GM12878 (cell line): Measurements from ENCODE around the gene LIPK. TPM values are rescaled to one million over a fixed set of nuclear protein-coding genes. Genes with fewer than 3 reads are reported as not detected.
A peak's percentile ranks its signal among the peaks of the same experiment; 100 is the strongest.

Source experiments
- ATAC-seq: fragments of 200-7000 bp; cut with Tn5 transposase; 3 replicates; pipeline ENCODE4 v1.9.1; 2020; ENCODE audit warnings: mild to moderate bottlenecking, moderate library complexity
- BruUV-seq: library from RNA; stranded (reverse); fragments of 400-500 nt; replicated peaks from 2 replicates; lab custom pipeline; 2021; lab: Mats Ljungman, UMichigan
- CTCF ChIA-PET: fragments of 300-600 bp; sonication (Branson Sonifier 250); formaldehyde crosslinking; extraction: SDS; loops from one replicate; lab custom pipeline; 2021; ENCODE audit warnings: inconsistent platforms; lab: Yijun Ruan, JAX
- POLR2A ChIA-PET: fragments of 350-600 bp; formaldehyde crosslinking; extraction: SDS; loops from one replicate; lab custom pipeline; 2021; ENCODE audit warnings: inconsistent platforms; lab: Charles Lee
- RAD21 ChIA-PET: fragments of 300-600 bp; sonication (Branson Sonifier 250); formaldehyde crosslinking; loops from one replicate; lab custom pipeline; 2023; ENCODE audit warnings: antibody characterized with exemption; ENCODE audit not compliant: unreplicated experiment; lab: Charles Lee
- SMC1A ChIA-PET: fragments of 300-600 bp; sonication (Branson Sonifier 250); formaldehyde crosslinking; loops from one replicate; lab custom pipeline; 2023; ENCODE audit not compliant: unreplicated experiment, uncharacterized antibody; lab: Charles Lee
- DNase-seq: peaks from one replicate; pipeline ENCODE4 v3.0.0-alpha.2; 2011; ENCODE audit warnings: low read depth, low spot score
- FAIRE-seq: peaks from 3 replicates; lab custom pipeline; 2011; peaks lifted over from hg19 to GRCh38; lab: Jason Lieb, UNC
- H2AFZ ChIP-seq: 2 replicates; pipeline ENCODE4 v1.6.0; 2011; ENCODE audit warnings: low read depth, low read length, control low read depth; ENCODE audit not compliant: control insufficient read depth
- H3K27ac ChIP-seq: 2 replicates; pipeline ENCODE4 v1.5.1; 2011; ENCODE audit warnings: control low read depth; ENCODE audit not compliant: control insufficient read depth, insufficient read depth
- H3K27me3 ChIP-seq, 2 experiments: replicated peaks in 1 of 2; 2 replicates each; pipeline versions ENCODE4 v1.6.0 to v1.6.1; 2011; ENCODE audit warnings: low read length in 1 of 2; ENCODE audit not compliant: control insufficient read depth in 2 of 2, insufficient read depth in 2 of 2
- H3K36me3 ChIP-seq, 2 experiments: 2 replicates each; pipeline ENCODE4 v1.5.1; 2011; ENCODE audit warnings: low read length in 1 of 2; ENCODE audit not compliant: control insufficient read depth in 2 of 2, insufficient read depth in 2 of 2
- H3K4me1 ChIP-seq: 2 replicates; pipeline ENCODE4 v1.6.1; 2011; ENCODE audit warnings: mild to moderate bottlenecking, low read length, moderate library complexity, mixed read lengths; ENCODE audit not compliant: control insufficient read depth, insufficient read depth
- H3K4me2 ChIP-seq: 2 replicates; pipeline ENCODE4 v1.6.0; 2011; ENCODE audit warnings: control low read depth; ENCODE audit not compliant: control insufficient read depth, insufficient read depth
- H3K4me3 ChIP-seq: fragments of 200-600 bp; sonication (generic); 2 replicates; pipeline ENCODE4 v1.5.1; 2016
- H3K79me2 ChIP-seq: 2 replicates; pipeline ENCODE4 v1.6.0; 2011; ENCODE audit warnings: low read length; ENCODE audit not compliant: control insufficient read depth, insufficient read depth
- H3K9ac ChIP-seq: 2 replicates; pipeline ENCODE4 v1.8.0; 2011; ENCODE audit warnings: low read length, control low read depth, mixed read lengths; ENCODE audit not compliant: control insufficient read depth, insufficient read depth
- H3K9me3 ChIP-seq: replicated peaks from 3 replicates; pipeline ENCODE4 v1.5.1; 2011; ENCODE audit warnings: mild to moderate bottlenecking, low read length; ENCODE audit not compliant: control insufficient read depth, insufficient read depth
- H4K20me1 ChIP-seq: 2 replicates; pipeline ENCODE4 v1.6.0; 2011; ENCODE audit not compliant: control insufficient read depth, insufficient read depth
- ATF7 ChIP-seq: fragments of 450-650 bp; IDR thresholded peaks from 2 replicates; pipeline ENCODE4 v1.6.1; 2016; ENCODE audit warnings: low read depth, mild to moderate bottlenecking
- CEBPB ChIP-seq, 2 experiments: fragments of 150-350 bp in 1 of 2; IDR thresholded peaks; 2 replicates each; pipeline ENCODE4 v1.6.1; 2012 to 2014; ENCODE audit warnings: low read depth in 2 of 2, low read length in 2 of 2, borderline replicate concordance in 1 of 2, inconsistent platforms in 1 of 2
- EED ChIP-seq: sonication (generic); IDR thresholded peaks from 2 replicates; pipeline ENCODE4 v1.6.1; 2016; ENCODE audit warnings: antibody characterized with exemption, low read depth
- ETV6 ChIP-seq, 2 experiments: fragments of 450-650 bp in 1 of 2; IDR thresholded peaks in 1 of 2; conservative IDR thresholded peaks in 1 of 2; 2 replicates each; pipeline ENCODE4 v1.6.1; 2014; ENCODE audit warnings: antibody characterized with exemption in 1 of 2, borderline replicate concordance in 1 of 2, low read depth in 1 of 2, mild to moderate bottlenecking in 1 of 2, moderate library complexity in 1 of 2
- RUNX3 ChIP-seq: IDR thresholded peaks from 2 replicates; pipeline ENCODE4 v1.6.1; 2012; ENCODE audit warnings: low read length, inconsistent platforms
- WGBS: methylation state at CpG from one replicate; pipeline ENCODE4 v1.1.6; 2016; ENCODE audit warnings: low lambda C conversion rate; ENCODE audit not compliant: insufficient replicate concordance, insufficient coverage; ENCODE audit errors: missing lambda C conversion rate; 5-methylcytosine and 5-hydroxymethylcytosine counted together
- in situ Hi-C: fragments of 300-500 bp; cut with MboI; formaldehyde crosslinking; loops from 9 replicates; pipeline ENCODE4 v1.14.3; 2018; ENCODE audit warnings: mixed read lengths
- intact Hi-C: fragments of 100-400 bp; cut with micrococcal nuclease; formaldehyde crosslinking; loops from one replicate; pipeline ENCODE4 v1.14.2; 2022; ENCODE audit not compliant: unreplicated experiment
- polyA plus RNA-seq, 11 experiments: library from polyadenylated mRNA; depleted of rRNA in 4 of 11; unstranded in 6 of 11; stranded (reverse) in 5 of 11; fragments of >200 nt; fragmentation: Nextera tagmentation in 4 of 11; fragmentation: Illumina TruSeq in 1 of 11; extraction: Ambion mirVana in 4 of 11; extraction: Trizol in 1 of 11; gene quantifications; 1 replicate in 1 of 11; 2 replicates in 10 of 11; pipeline versions ENCODE4 v1.2.1 to v1.2.3, GENCODE V29; 2011 to 2016; ENCODE audit warnings: inconsistent platforms in 2 of 11, missing spikeins in 2 of 11, low read depth in 1 of 11
- total RNA-seq, 4 experiments: library from RNA; depleted of rRNA in 3 of 4; stranded (reverse); fragments of >200 nt in 3 of 4; fragmentation: Illumina TruSeq in 1 of 4; extraction: Trizol in 1 of 4; gene quantifications; 2 replicates each; pipeline versions ENCODE4 v1.2.1 to v1.2.3, GENCODE V29; 2013 to 2021

The LIPK gene
- total and polyA plus RNA-seq, 10 of the 15 experiments (the other 5 are each of a cell fraction or from before 2014, with no cell fraction given): not detected

GRCh38 chr10:88792661-88793060, 86.6 kb downstream of the LIPK start:
- peak; percentile 64 for TF ChIP-seq RUNX3
- TF ChIP-seq ETV6 (conservative IDR thresholded peaks at IDR 0.05 in 1 of 2, IDR thresholded peaks at IDR 0.05 in 1 of 2; ENCODE audit: borderline replicate concordance in 1 of 2, low read depth in 1 of 2): 0 out of 4 replicates have a peak, but pooled peaks of 1 of the 2 experiments have one; percentile 27
- peak; percentile 30; the same call in 1 of the 2 replicates for TF ChIP-seq EED
- TF ChIP-seq CEBPB (IDR thresholded peaks at IDR 0.05; ENCODE audit: borderline replicate concordance in 1 of 2, low read depth in 2 of 2, low read length in 2 of 2): 0 out of 4 replicates have a peak, but pooled peaks of 1 of the 2 experiments have one; percentile 16
- TF ChIP-seq ATF7: no peak
- no peak overlapping the region for H3K4me2 ChIP-seq
- POLR2A ChIA-PET: no interaction called here

More at GRCh38 chr10:88792661-88793060, 86.6 kb downstream of the LIPK start:
- 70% methylated on average over 4 of the region's 4 CpGs for whole genome bisulfite sequencing
- ChIA-PET CTCF (interaction anchor here (0.6 to 1.6 kb wide), 3 partner anchors 17 to 64 kb away, joined by 3 to 7 read pairs (median 4); no protein-coding TSS in a partner anchor), RAD21 (interaction anchor here (2.1 kb wide), 1 partner anchor 64 kb away, joined by 7 read pairs; no protein-coding TSS in a partner anchor), SMC1A (no interaction called here)
- peak; percentile 74 for ATAC-seq
- peak; percentile 4 for DNase-seq
- Histone ChIP-seq H3K9me3 (no peaks in the 10 kb centered on the region), H3K9ac (no peak overlapping the region), H3K36me3 (no peaks in the 10 kb centered on the region), H3K4me3 (no peak overlapping the region), H3K79me2 (no peaks in the 10 kb centered on the region), H4K20me1 (no peaks in the 10 kb centered on the region), H3K4me1 (peaks cover 7% of the 10 kb centered on the region; the same call in 1 of the 2 replicates), H2AFZ (peak overlapping the region; percentile 25), H3K27ac (no peak overlapping the region), H3K27me3 (no peaks in the 10 kb centered on the region)
- intact Hi-C loops (loop anchor here (1.0 to 5.0 kb wide), 3 partner anchors 35 to 227 kb away; no protein-coding TSS in a partner anchor), in situ Hi-C loops (no loop called here)
- BruUV-seq: no TSS peak
- peak; percentile 87 for FAIRE-seq
